Testis (tissue), 3 donors: ENCODE measurements around the gene FBXL22. TPM values are rescaled to one million over a fixed set of nuclear protein-coding genes. Genes with fewer than 3 reads are reported as not detected.
"Not testable (repeated sequence)": the region's sequence is repeated elsewhere in the genome, so short reads cannot be mapped to it uniquely, and the experiment has no call there.

ENCODE experiments used
- DNase-seq: peaks from one replicate; pipeline ENCODE4 v3.0.0-alpha.2; 2019
- H3K27ac ChIP-seq, 2 donors: fragments of 200-600 bp; sonication (generic); one replicate each; pipeline ENCODE4 v1.5.1; 2019
- H3K27me3 ChIP-seq: fragments of 200-600 bp; sonication (generic); one replicate; pipeline ENCODE4 v1.5.1; 2019
- H3K36me3 ChIP-seq: fragments of 200-600 bp; sonication (generic); one replicate; pipeline ENCODE4 v1.5.1; 2017; ENCODE audit warnings: low read depth; ENCODE audit errors: missing control alignments
- H3K4me1 ChIP-seq: fragments of 200-600 bp; sonication (generic); one replicate; pipeline ENCODE4 v1.5.1; 2019
- H3K4me3 ChIP-seq, 2 donors: fragments of 200-600 bp; sonication (generic); one replicate each; pipeline ENCODE4 v1.5.1; 2017 to 2019
- H3K9me3 ChIP-seq: fragments of 200-600 bp; sonication (generic); one replicate; pipeline ENCODE4 v1.5.1; 2017
- CTCF ChIP-seq, 3 experiments: fragments of 450-650 bp in 2 of 3; fragments of 200-600 bp in 1 of 3; sonication (generic) in 1 of 3; IDR thresholded peaks; one replicate each; pipeline ENCODE4 v1.5.1; 2016 to 2019; ENCODE audit warnings: antibody characterized with exemption in 3 of 3, mild to moderate bottlenecking in 2 of 3, moderate library complexity in 1 of 3
- POLR2A ChIP-seq: fragments of 450-650 bp; IDR thresholded peaks from one replicate; pipeline ENCODE4 v1.6.1; 2017; ENCODE audit warnings: antibody characterized with exemption, mild to moderate bottlenecking, moderate library complexity
- WGBS, 2 donors: methylation state at CpG; one replicate each; pipeline ENCODE4 v1.1.5; 2018; 5-methylcytosine and 5-hydroxymethylcytosine counted together
- intact Hi-C: fragments of 100-400 bp; cut with DNase I; formaldehyde crosslinking; loops from one replicate; pipeline ENCODE4 v1.15.1; 2023; ENCODE audit warnings: low total_unique reads
- polyA plus RNA-seq: library from polyadenylated mRNA; stranded (reverse); fragments of 350-450 nt; fragmentation: Illumina TruSeq; extraction: RNeasy Lipid Tissue Mini Kit (QIAGEN cat#74804); gene quantifications from one replicate; pipeline ENCODE4 v1.2.3, GENCODE V29; 2014; ENCODE audit warnings: low read depth, low replicate concordance; ENCODE audit not compliant: insufficient read depth
- total RNA-seq, 2 donors: library from RNA; depleted of rRNA; stranded (reverse); fragments of >200 nt; gene quantifications; one replicate each; pipeline ENCODE4 v1.2.3, GENCODE V29; 2016

FBXL22 gene
- total and polyA plus RNA-seq, 3 donors from 2014 or later = 3.2 to 14.3 (median 11.6) TPM

GRCh38 chr15:63611177-63611576 lies 14.0 kb downstream of the FBXL22 start:
- Histone ChIP-seq H3K9me3 (no peaks in the 10 kb centered on the region), H3K4me1 (peaks cover 7% of the 10 kb centered on the region), H3K36me3 (no peaks in the 10 kb centered on the region), H3K4me3 (no peak overlapping the region), H3K27me3 (no peaks in the 10 kb centered on the region), H3K27ac (peak overlapping the region in 1 of 2 donors; percentile 31)
- no peak for DNase-seq
- TF ChIP-seq POLR2A (no peak), CTCF (IDR thresholded peaks at IDR 0.05) (no peak)
- intact Hi-C loops = no loop called here
- 81 to 82% methylated on average over 3 of the region's 3 CpGs for WGBS, 2 donors

- intact Hi-C loops = no loop called here
- H3K4me3 ChIP-seq = no peak overlapping the region
- H3K27ac ChIP-seq = no peak overlapping the region
These were observed 15.1 kb downstream of the FBXL22 start for GRCh38 chr15:63612300-63612699.

GRCh38 chr15:63615935-63616334 lies 18.7 kb downstream of the FBXL22 start:
- intact Hi-C loops = no loop called here
- H3K9me3 ChIP-seq = no peaks in the 10 kb centered on the region
- H3K27me3 ChIP-seq = no peaks in the 10 kb centered on the region
- no peaks in the 10 kb centered on the region for H3K4me1 ChIP-seq
- H3K4me3 ChIP-seq = no peak overlapping the region
- H3K27ac ChIP-seq = no peak overlapping the region
- TF ChIP-seq CTCF (IDR thresholded peaks at IDR 0.05) (no peak), POLR2A (no peak)
- no peak for DNase-seq
- WGBS, 2 donors = 95% methylated on average over 3 of the region's 3 CpGs
- H3K36me3 ChIP-seq = no peaks in the 10 kb centered on the region

More at GRCh38 chr15:63612300-63612699, 15.1 kb downstream of the FBXL22 start:
- H3K27me3 ChIP-seq = no peaks in the 10 kb centered on the region
- 89 to 94% methylated on average over 10 to 15 of the region's 15 CpGs for WGBS, 2 donors
- no peak for TF ChIP-seq POLR2A
- no peak for TF ChIP-seq CTCF (IDR thresholded peaks at IDR 0.05)
- no peak for DNase-seq
- no peaks in the 10 kb centered on the region for H3K9me3 ChIP-seq
- H3K4me1 ChIP-seq = peaks cover 7% of the 10 kb centered on the region
- no peaks in the 10 kb centered on the region for H3K36me3 ChIP-seq

- H3K4me1 ChIP-seq, intact Hi-C loops, H3K9me3 ChIP-seq, DNase-seq, H3K27ac ChIP-seq, H3K4me3 ChIP-seq, H3K27me3 ChIP-seq, H3K36me3 ChIP-seq: not testable (repeated sequence)
- WGBS, 2 donors = 97 to 98% methylated on average over 4 of the region's 4 CpGs
These were observed 20.0 kb downstream of the FBXL22 start for GRCh38 chr15:63617147-63617546.

GRCh38 chr15:63617627-63618026 lies 20.4 kb downstream of the FBXL22 start:
- DNase-seq, H3K4me1 ChIP-seq, H3K4me3 ChIP-seq, H3K9me3 ChIP-seq, intact Hi-C loops, H3K27ac ChIP-seq, H3K36me3 ChIP-seq, H3K27me3 ChIP-seq: not testable (repeated sequence)
- 98 to 100% methylated on average over 3 of the region's 3 CpGs for WGBS, 2 donors

- H3K36me3 ChIP-seq, DNase-seq, H3K4me1 ChIP-seq, H3K27me3 ChIP-seq, H3K4me3 ChIP-seq, H3K9me3 ChIP-seq, intact Hi-C loops, H3K27ac ChIP-seq: not testable (repeated sequence)
- 67% methylated on average over 1 of the region's 2 CpGs; no CpG with 5 or more reads in 1 of the 2 donors for WGBS, 2 donors
These were observed 23.6 kb downstream of the FBXL22 start for GRCh38 chr15:63620760-63621159.
